ENCODE data around the gene NELFCD.
A peak's percentile ranks its signal among the peaks of the same experiment; 100 is the strongest.

The NELFCD gene

GRCh38 chr20:58992911-58993310 is 11.9 kb downstream of the NELFCD start:
- FAIRE-seq = no peak

GRCh38 chr20:58993332-58994248 is 12.5 kb downstream of the NELFCD start:
- DNase-seq (ENCODE audit: insufficient read length, low spot score) (no peak), FAIRE-seq (no peak)

More at GRCh38 chr20:58992911-58993310, 11.9 kb downstream of the NELFCD start:
- no peak for DNase-seq (ENCODE audit: insufficient read length, low spot score)

GRCh38 chr20:58994390-58995159 is 13.5 kb downstream of the NELFCD start:
- no peak for FAIRE-seq
- no peak for DNase-seq (ENCODE audit: insufficient read length, low spot score)

- FAIRE-seq (no peak), DNase-seq (ENCODE audit: insufficient read length, low spot score) (no peak)
Observed at GRCh38 chr20:58995461-58996225, 14.6 kb downstream of the NELFCD start.

GRCh38 chr20:58996226-58996611 is 15.2 kb downstream of the NELFCD start:
- no peak for DNase-seq (ENCODE audit: insufficient read length, low spot score)
- FAIRE-seq = no peak

GRCh38 chr20:58997141-58997770 is 16.2 kb downstream of the NELFCD start:
- DNase-seq (ENCODE audit: insufficient read length, low spot score) (no peak), FAIRE-seq (no peak)

- FAIRE-seq (no peak), DNase-seq (ENCODE audit: insufficient read length, low spot score) (no peak)
Observed at GRCh38 chr20:58998656-58999055, 17.6 kb downstream of the NELFCD start.

GRCh38 chr20:59000326-59000725 is 19.3 kb downstream of the NELFCD start:
- DNase-seq (ENCODE audit: insufficient read length, low spot score) (no peak), FAIRE-seq (no peak)

- no peak for FAIRE-seq
- no peak for DNase-seq (ENCODE audit: insufficient read length, low spot score)
Observed at GRCh38 chr20:59001068-59001448, 20.0 kb downstream of the NELFCD start.

GRCh38 chr20:59001449-59002171 is 20.6 kb downstream of the NELFCD start:
- FAIRE-seq (no peak), DNase-seq (ENCODE audit: insufficient read length, low spot score) (no peak)

GRCh38 chr20:59002388-59002787 is 21.3 kb downstream of the NELFCD start:
- DNase-seq (ENCODE audit: insufficient read length, low spot score) (no peak), FAIRE-seq (no peak)

- FAIRE-seq (no peak), DNase-seq (ENCODE audit: insufficient read length, low spot score) (no peak)
Observed at GRCh38 chr20:59002874-59003399, 21.9 kb downstream of the NELFCD start.

GRCh38 chr20:59003836-59004492 is 22.9 kb downstream of the NELFCD start:
- no peak for DNase-seq (ENCODE audit: insufficient read length, low spot score)
- no peak for FAIRE-seq

- DNase-seq (ENCODE audit: insufficient read length, low spot score) (no peak), FAIRE-seq (no peak)
Observed at GRCh38 chr20:59004493-59004762, 23.4 kb downstream of the NELFCD start.

- peak; percentile 93 for FAIRE-seq
- DNase-seq (ENCODE audit: insufficient read length, low spot score) = peak; percentile 94
Observed at GRCh38 chr20:59004763-59005522, 23.9 kb downstream of the NELFCD start.

GRCh38 chr20:59005523-59006166 is 24.6 kb downstream of the NELFCD start:
- no peak for FAIRE-seq
- no peak for DNase-seq (ENCODE audit: insufficient read length, low spot score)

GRCh38 chr20:59006167-59006863 is 25.3 kb downstream of the NELFCD start:
- no peak for FAIRE-seq

More at GRCh38 chr20:59006167-59006863, 25.3 kb downstream of the NELFCD start:
- no peak for DNase-seq (ENCODE audit: insufficient read length, low spot score)
